WERI-Rb-1 (cell line): ENCODE measurements around the gene MAST4.

ENCODE experiments used
- DNase-seq: peaks from one replicate; pipeline ENCODE4 v3.0.0-alpha.2; 2020
- H3K27ac ChIP-seq: fragments of 250-450 bp; sonication (Bioruptor Pico); 2 replicates; pipeline ENCODE4 v1.5.1; 2020; ENCODE audit warnings: mild to moderate bottlenecking, moderate library complexity
- H3K27me3 ChIP-seq: fragments of 250-450 bp; sonication (Bioruptor Pico); 2 replicates; pipeline ENCODE4 v1.5.1; 2021; ENCODE audit warnings: mild to moderate bottlenecking, low read depth, moderate library complexity; ENCODE audit not compliant: insufficient read depth, severe bottlenecking
- H3K36me3 ChIP-seq: fragments of 250-450 bp; sonication (Bioruptor Pico); 2 replicates; pipeline ENCODE4 v1.5.1; 2020; ENCODE audit warnings: mild to moderate bottlenecking, moderate library complexity
- H3K4me3 ChIP-seq: 2 replicates; pipeline ENCODE4 v1.5.1; 2011; ENCODE audit warnings: low read depth, mild to moderate bottlenecking, control low read depth, low read length
- H3K9me3 ChIP-seq: fragments of 250-450 bp; sonication (Bioruptor Pico); 2 replicates; pipeline ENCODE4 v1.5.1; 2021; ENCODE audit warnings: mild to moderate bottlenecking, moderate library complexity; ENCODE audit not compliant: severe bottlenecking
- TF ChIP-seq, protein P1 (sequence below): IDR thresholded peaks from 2 replicates; pipeline ENCODE4 v1.5.1; 2011; ENCODE audit warnings: low read depth, mild to moderate bottlenecking, control low read depth, inconsistent platforms, low read length

Gene MAST4

DNA sequence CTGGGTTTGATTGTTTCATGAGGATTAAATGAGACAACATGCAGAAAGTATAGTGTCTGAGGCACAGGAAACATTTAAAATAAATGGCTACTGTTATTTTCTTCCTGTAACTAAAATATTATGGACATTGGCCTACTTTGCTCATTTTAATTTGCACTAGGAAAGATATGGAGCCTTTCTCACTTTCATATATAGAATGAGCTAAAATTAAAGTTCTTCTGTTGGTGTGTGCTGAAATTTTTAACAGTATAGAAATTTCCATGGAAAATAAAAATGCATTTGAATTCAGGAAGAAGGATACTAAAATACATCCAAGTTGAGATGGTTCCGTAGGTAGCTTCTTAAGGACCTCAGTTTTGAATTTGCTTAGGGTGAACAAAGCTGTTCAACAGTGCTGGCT lies 131.9 kb downstream of the MAST4 start:
- H3K27me3 ChIP-seq: no peaks in the 10 kb centered on the region
- H3K9me3 ChIP-seq: no peaks in the 10 kb centered on the region
- no peak for DNase-seq
- TF ChIP-seq, protein P1, sequence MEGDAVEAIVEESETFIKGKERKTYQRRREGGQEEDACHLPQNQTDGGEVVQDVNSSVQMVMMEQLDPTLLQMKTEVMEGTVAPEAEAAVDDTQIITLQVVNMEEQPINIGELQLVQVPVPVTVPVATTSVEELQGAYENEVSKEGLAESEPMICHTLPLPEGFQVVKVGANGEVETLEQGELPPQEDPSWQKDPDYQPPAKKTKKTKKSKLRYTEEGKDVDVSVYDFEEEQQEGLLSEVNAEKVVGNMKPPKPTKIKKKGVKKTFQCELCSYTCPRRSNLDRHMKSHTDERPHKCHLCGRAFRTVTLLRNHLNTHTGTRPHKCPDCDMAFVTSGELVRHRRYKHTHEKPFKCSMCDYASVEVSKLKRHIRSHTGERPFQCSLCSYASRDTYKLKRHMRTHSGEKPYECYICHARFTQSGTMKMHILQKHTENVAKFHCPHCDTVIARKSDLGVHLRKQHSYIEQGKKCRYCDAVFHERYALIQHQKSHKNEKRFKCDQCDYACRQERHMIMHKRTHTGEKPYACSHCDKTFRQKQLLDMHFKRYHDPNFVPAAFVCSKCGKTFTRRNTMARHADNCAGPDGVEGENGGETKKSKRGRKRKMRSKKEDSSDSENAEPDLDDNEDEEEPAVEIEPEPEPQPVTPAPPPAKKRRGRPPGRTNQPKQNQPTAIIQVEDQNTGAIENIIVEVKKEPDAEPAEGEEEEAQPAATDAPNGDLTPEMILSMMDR: no peak
- no peaks in the 10 kb centered on the region for H3K36me3 ChIP-seq
- no peak overlapping the region for H3K4me3 ChIP-seq
- H3K27ac ChIP-seq: no peak overlapping the region

DNA sequence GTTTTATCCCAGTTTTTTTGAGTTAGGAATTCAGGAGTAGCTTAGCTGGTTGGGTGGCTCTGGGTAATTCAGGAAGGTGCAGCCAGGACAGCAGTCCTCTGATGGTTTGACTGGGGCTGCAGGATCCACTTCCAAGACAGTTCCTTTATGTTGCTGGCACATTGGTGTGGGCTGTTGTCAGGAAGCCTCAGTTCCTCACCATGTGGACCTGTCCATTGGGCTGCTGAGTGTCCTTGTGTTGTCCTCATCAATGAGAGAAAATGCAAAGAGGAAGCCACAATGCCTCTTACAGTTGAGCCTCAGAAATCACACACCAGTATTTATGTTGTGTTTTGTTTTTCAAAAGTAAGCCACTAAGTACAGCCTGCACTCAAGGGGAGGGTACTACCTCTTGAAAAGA lies 140.9 kb downstream of the MAST4 start:
- no peak for DNase-seq
- Histone ChIP-seq H3K4me3 (no peak overlapping the region), H3K9me3 (no peaks in the 10 kb centered on the region), H3K27me3 (no peaks in the 10 kb centered on the region), H3K27ac (no peak overlapping the region), H3K36me3 (no peaks in the 10 kb centered on the region)
- TF ChIP-seq, protein P1: no peak

DNA sequence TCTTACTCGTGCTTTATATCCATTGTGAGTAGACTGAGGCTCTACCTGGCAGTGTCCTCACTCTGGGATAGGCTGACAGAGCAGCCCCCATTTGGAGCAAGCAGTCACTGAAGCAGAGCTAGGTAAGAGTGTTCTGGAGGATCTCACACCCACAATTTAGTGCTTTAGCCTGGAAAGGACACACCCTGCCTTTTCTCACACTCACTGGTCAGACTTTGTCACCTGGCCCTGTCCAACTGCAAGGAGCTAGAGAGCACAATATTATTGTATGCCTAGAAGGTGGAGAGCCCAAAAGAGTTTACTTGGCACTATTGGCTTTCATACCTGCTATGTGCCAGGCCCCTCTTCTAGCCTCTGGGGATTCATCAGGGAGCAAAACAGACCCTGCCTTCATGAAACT lies 141.9 kb downstream of the MAST4 start:
- no peak for DNase-seq
- Histone ChIP-seq H3K27ac (no peak overlapping the region), H3K27me3 (no peaks in the 10 kb centered on the region), H3K4me3 (no peak overlapping the region), H3K9me3 (no peaks in the 10 kb centered on the region), H3K36me3 (no peaks in the 10 kb centered on the region)
- TF ChIP-seq, protein P1: no peak

DNA sequence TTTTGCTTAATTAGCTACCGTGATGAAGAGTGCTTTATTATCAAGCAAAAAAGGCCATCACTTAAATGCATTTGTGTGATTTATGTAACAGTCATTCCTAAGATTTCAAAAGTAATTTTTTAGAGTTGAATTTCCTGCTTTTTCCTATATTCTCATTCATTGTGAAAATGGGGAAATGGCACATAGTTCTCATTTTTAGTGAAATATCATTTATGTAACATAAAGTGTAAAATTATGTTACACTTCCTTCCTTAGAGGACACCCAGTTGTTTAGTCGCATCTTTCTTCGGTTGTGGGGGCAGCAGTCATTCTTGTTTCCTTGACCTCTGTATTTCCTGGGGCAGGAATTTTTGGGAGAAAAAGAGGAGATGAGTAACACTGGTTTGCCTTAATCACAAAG lies 142.8 kb downstream of the MAST4 start:
- Histone ChIP-seq H3K27me3 (no peaks in the 10 kb centered on the region), H3K27ac (no peak overlapping the region), H3K9me3 (no peaks in the 10 kb centered on the region), H3K4me3 (no peak overlapping the region), H3K36me3 (no peaks in the 10 kb centered on the region)
- no peak for DNase-seq
- TF ChIP-seq, protein P1: no peak

DNA sequence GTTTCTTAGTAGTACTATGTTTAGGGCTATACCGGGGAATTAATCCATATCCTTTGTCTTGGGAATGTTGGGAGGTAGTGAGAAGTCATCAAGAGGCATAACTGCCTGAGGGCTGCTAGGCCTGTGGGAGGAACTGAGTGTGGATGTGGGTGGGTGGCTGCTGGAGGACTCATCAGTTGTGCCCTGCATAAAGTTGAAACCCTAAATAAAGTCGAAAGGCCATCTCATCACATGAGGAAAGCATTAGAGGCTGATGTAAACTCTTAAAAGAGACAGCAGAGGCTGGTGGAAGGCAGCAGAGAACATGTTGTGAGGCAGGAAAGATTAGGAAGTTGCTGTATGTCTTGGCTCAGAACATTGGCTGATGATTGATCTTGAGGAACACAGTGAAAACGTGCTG lies 143.8 kb downstream of the MAST4 start:
- TF ChIP-seq, protein P1: no peak
- DNase-seq: no peak
- Histone ChIP-seq H3K4me3 (no peak overlapping the region), H3K27ac (no peak overlapping the region), H3K36me3 (no peaks in the 10 kb centered on the region), H3K9me3 (no peaks in the 10 kb centered on the region), H3K27me3 (no peaks in the 10 kb centered on the region)

DNA sequence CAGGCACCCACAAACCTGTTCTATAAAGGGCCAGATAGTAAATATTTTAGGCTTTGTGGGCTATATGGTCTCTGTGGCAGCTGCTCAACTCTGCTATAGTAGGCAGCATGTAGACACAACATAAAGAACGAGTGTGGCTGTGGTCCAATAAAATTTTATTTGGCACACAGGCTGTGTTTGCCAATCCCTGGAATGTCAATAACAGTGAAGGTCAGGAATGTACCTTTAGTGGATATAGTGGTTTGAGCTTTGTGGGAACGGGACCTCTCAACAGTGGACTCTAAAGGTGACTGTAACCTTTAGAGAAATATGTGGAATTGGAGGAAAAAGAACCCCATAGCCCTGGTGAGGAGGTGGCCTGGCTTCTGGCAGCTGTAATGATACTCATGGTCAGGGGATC lies 145.2 kb downstream of the MAST4 start:
- no peak for DNase-seq
- TF ChIP-seq, protein P1: no peak
- no peaks in the 10 kb centered on the region for H3K9me3 ChIP-seq
- H3K4me3 ChIP-seq: no peak overlapping the region
- no peaks in the 10 kb centered on the region for H3K27me3 ChIP-seq
- no peaks in the 10 kb centered on the region for H3K36me3 ChIP-seq
- no peak overlapping the region for H3K27ac ChIP-seq
